ENCODE measurements around the gene SMCR8. TPM values are rescaled to one million over a fixed set of nuclear protein-coding genes. Genes with fewer than 3 reads are reported as not detected.

SMCR8 gene, protein sequence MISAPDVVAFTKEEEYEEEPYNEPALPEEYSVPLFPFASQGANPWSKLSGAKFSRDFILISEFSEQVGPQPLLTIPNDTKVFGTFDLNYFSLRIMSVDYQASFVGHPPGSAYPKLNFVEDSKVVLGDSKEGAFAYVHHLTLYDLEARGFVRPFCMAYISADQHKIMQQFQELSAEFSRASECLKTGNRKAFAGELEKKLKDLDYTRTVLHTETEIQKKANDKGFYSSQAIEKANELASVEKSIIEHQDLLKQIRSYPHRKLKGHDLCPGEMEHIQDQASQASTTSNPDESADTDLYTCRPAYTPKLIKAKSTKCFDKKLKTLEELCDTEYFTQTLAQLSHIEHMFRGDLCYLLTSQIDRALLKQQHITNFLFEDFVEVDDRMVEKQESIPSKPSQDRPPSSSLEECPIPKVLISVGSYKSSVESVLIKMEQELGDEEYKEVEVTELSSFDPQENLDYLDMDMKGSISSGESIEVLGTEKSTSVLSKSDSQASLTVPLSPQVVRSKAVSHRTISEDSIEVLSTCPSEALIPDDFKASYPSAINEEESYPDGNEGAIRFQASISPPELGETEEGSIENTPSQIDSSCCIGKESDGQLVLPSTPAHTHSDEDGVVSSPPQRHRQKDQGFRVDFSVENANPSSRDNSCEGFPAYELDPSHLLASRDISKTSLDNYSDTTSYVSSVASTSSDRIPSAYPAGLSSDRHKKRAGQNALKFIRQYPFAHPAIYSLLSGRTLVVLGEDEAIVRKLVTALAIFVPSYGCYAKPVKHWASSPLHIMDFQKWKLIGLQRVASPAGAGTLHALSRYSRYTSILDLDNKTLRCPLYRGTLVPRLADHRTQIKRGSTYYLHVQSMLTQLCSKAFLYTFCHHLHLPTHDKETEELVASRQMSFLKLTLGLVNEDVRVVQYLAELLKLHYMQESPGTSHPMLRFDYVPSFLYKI
- total RNA-seq: 27.4 and 31.9 TPM in 2 replicates

DNA sequence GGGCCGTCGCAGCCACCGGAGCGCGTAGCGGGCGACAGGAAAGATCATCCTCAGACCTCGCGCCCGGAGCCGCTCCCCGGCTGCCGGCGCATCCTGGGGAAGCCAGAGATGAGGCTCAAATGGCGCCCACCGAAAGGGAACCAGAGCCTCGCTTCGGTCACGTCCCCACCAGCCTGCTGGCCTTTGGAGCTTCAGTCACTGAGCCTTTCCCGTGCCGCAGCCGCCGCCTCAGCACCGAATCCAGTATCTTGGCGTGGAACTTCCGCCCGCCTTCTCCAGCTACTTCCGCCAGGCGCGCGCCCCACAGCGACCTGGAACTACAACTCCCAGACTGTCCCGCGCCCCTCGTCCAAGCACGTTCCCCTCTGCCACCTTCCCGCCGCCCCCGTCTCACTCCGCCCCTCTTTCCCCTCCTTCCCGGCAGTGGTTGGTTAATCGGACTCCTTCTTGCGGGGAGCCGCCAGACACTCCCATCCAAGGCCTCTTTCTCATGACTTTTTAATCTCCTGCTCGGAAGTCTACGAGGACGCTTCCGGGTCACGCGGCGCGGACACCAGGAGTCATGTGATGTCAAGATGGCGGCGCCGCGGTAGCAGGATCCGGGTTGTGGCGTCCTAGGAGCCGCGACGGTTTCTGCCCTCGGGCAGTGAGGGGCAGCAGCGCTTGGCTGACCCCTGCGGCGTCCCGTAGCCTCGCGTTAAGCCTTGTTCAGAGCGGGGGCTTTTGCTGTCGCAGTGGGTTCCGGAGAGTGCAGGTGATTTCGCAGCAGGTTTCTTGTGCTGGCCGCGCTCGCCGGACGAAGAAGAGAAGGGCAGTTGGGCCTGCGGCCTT lies at the start of gene SMCR8, which contains the start of gene TOP3A:
TSS of gene SMCR8 (plus strand) at position 563 of the 831 bp plus-strand sequence. CDS start 497 bp downstream, outside the sequence.
TSS of gene TOP3A (minus strand) at position 264 of the 831 bp plus-strand sequence. CDS start at position 48, 216 bp downstream.

DNA sequence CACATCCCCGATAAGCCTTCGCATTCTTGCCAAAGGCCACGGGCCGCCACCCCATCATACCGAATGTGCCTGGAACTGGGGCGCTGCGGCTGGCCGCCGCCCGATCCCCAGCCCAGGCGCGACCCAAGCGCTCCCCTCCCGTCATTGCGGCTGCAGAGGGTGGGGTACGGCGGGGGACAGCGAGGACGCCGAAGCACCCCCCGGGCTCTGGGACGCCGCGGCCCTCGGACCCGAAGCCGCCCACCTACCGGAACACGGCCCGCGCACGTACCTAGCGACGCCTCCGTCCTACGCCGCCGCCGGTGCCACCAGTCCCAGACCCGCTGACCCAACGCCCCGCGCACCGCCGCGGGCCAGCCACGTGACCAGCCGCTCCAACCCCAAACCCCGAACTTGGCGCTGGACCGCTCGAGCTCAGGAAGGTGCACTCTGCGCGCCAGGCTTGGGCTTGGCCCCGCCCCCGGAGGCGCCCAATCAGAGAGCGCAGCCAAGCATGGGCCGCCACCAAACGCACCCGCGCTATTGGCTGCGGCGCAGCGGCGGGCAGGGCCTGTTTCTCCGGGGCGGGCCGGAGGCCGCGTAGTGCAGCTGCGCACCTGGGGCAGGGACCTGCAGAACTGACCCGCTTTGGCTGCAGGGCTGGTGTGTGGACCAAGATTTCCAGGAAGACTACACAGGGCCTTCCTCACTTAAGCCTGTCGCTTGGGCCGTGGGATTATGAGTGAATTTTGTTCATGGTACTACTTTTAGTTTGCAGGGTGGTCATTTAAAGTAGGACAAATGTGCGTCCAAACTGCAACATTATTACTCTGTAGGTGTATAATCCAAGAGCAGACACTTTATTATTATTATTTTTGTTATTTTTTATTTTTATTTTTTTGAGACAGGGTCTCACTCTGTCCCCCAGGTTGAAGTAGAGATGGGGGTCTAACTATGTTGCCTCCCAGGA lies 48.3 kb downstream of the SMCR8 start, which contains the start of gene SHMT1:
TSS of gene SHMT1 (minus strand) at position 450 of the 949 bp plus-strand sequence. CDS start 7,569 bp downstream, outside the sequence.

Other genes with a start within 250 kb of the SMCR8 start
- gene DRG2, start 227.3 kb upstream of the SMCR8 start, total RNA-seq: 35.4 and 38.3 TPM in 2 replicates
- 1.4 and 1.9 TPM in 2 replicates for gene MYO15A, start 206.5 kb upstream of the SMCR8 start, total RNA-seq
- 172 and 177 TPM in 2 replicates for gene ALKBH5, start 131.5 kb upstream of the SMCR8 start, total RNA-seq
- 41.2 and 49.5 TPM in 2 replicates for gene LLGL1, start 89.7 kb upstream of the SMCR8 start, total RNA-seq
- gene FLII, start 56.6 kb upstream of the SMCR8 start, total RNA-seq: 293 and 417 TPM in 2 replicates
- gene MIEF2, start 54.6 kb upstream of the SMCR8 start, total RNA-seq: 22.6 and 24.4 TPM in 2 replicates
- 19.7 and 24.7 TPM in 2 replicates for gene TOP3A, start 299 bp upstream of the SMCR8 start, total RNA-seq
- gene SHMT1, start 48.3 kb downstream of the SMCR8 start, total RNA-seq: 3.7 and 4.6 TPM in 2 replicates
- gene EVPLL, start 62.5 kb downstream of the SMCR8 start, total RNA-seq: not detected in 2 replicates
- not detected in 2 replicates for gene LGALS9C, start 161.5 kb downstream of the SMCR8 start, total RNA-seq

Data from smooth muscle cell of the pulmonary artery (primary cell).